Bronchial epithelial cell (primary cell): ENCODE results near the gene NOS2. TPM values are rescaled to one million over a fixed set of nuclear protein-coding genes. Genes with fewer than 3 reads are reported as not detected.

Experiments used
- DNase-seq: peaks from one replicate; pipeline ENCODE4 v3.0.0-alpha.2; 2010; ENCODE audit warnings: low read depth
- FAIRE-seq: peaks from 2 replicates; lab custom pipeline; 2011; peaks lifted over from hg19 to GRCh38; lab: Jason Lieb, UNC
- H3K27me3 ChIP-seq: 2 replicates; pipeline ENCODE4 v1.5.1; 2011; ENCODE audit warnings: low read length; ENCODE audit not compliant: control insufficient read depth, insufficient read depth
- H3K36me3 ChIP-seq: 2 replicates; pipeline ENCODE4 v1.5.1; 2011; ENCODE audit warnings: low read length; ENCODE audit not compliant: control insufficient read depth, insufficient read depth
- H3K4me3 ChIP-seq: 2 replicates; pipeline ENCODE4 v1.5.1; 2011; ENCODE audit warnings: mild to moderate bottlenecking, low read depth, low read length, control low read depth
- total RNA-seq: library from RNA; depleted of rRNA; stranded (reverse); fragments of >200 nt; gene quantifications from 2 replicates; pipeline ENCODE4 v1.2.1, GENCODE V29; 2014
- TF ChIP-seq, protein P1 (sequence below): IDR thresholded peaks from 2 replicates; pipeline ENCODE4 v1.5.1; 2011; ENCODE audit warnings: mild to moderate bottlenecking, moderate library complexity, low read length, control low read depth, inconsistent platforms; ENCODE audit not compliant: insufficient read depth, severe bottlenecking

NOS2 gene
- total RNA-seq, 1 donor from 2014 or later = under 0.01 TPM

GRCh38 chr17:27804113-27804512, 3.8 kb upstream of the NOS2 start:
- H3K4me3 ChIP-seq = no peak overlapping the region
- DNase-seq (no peak), FAIRE-seq (no peak)
- H3K27me3 ChIP-seq = no peaks in the 10 kb centered on the region
- no peaks in the 10 kb centered on the region for H3K36me3 ChIP-seq
- TF ChIP-seq, protein P1, sequence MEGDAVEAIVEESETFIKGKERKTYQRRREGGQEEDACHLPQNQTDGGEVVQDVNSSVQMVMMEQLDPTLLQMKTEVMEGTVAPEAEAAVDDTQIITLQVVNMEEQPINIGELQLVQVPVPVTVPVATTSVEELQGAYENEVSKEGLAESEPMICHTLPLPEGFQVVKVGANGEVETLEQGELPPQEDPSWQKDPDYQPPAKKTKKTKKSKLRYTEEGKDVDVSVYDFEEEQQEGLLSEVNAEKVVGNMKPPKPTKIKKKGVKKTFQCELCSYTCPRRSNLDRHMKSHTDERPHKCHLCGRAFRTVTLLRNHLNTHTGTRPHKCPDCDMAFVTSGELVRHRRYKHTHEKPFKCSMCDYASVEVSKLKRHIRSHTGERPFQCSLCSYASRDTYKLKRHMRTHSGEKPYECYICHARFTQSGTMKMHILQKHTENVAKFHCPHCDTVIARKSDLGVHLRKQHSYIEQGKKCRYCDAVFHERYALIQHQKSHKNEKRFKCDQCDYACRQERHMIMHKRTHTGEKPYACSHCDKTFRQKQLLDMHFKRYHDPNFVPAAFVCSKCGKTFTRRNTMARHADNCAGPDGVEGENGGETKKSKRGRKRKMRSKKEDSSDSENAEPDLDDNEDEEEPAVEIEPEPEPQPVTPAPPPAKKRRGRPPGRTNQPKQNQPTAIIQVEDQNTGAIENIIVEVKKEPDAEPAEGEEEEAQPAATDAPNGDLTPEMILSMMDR = no peak

DNA sequence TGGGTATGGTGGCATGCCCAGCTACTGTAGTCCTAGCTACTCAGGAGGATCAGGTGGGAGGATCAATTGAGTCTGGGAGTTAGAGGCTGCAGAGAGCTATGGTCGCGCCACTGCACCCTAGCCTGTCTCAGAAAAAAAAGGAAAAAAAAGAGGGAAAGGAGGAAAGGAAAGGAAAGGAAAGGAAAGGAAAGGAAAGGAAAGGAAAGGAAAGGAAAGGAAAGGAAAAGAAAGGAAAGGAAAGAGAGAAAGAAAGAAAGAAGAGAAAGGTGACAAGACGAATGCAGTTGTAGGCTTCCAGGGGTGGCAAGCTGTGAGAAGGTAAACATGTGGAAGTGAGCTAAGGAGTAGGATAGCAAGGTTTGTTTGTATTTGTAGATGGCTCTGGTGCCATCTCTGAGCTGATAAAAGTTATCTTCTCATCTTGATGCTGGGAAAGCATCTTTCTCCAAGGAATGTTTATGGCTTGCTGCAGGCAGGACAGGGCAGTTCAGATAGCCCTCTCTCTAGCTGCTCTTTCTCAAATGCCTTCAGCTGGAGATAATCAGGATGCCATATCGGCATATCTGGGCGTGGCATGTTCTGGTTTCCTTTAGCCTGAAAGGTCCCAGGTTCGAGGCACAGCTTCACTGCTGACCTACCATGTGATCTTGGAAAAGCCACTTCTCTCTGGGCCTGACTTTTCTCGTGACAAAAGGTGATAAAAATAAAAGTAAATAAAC, 2.8 kb upstream of the NOS2 start:
- no peak for FAIRE-seq
- TF ChIP-seq, protein P1 = no peak
- no peaks in the 10 kb centered on the region for H3K36me3 ChIP-seq
- H3K27me3 ChIP-seq = no peaks in the 10 kb centered on the region
- DNase-seq = no peak
- H3K4me3 ChIP-seq = no peak overlapping the region

DNA sequence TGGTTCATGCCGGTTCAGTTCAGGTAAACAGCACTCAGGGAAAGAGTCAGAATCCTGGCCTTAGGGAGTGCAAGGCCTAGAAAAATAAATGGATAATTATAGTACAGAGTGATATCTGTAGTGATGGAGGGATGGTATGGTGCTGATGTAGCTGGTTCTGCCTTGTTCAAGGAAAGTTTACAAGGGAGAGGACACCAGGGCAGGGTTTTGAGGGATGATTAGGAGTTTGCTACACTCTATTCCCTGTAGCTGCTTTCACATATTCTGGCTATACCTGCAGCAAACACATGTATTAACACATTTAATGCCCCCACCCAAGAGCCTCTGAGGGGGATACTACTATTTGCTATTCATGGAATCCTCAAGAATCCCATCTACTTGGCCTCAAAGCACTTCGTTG, 1.7 kb upstream of the NOS2 start:
- H3K4me3 ChIP-seq = no peak overlapping the region
- no peak for DNase-seq
- TF ChIP-seq, protein P1 = no peak
- H3K27me3 ChIP-seq = peaks cover 2% of the 10 kb centered on the region
- H3K36me3 ChIP-seq = no peaks in the 10 kb centered on the region
- no peak for FAIRE-seq

GRCh38 chr17:27798376-27798775, 2.0 kb downstream of the NOS2 start:
- DNase-seq (no peak), FAIRE-seq (peak; percentile 18)
- no peak overlapping the region for H3K4me3 ChIP-seq
- no peaks in the 10 kb centered on the region for H3K36me3 ChIP-seq
- peaks cover 13% of the 10 kb centered on the region for H3K27me3 ChIP-seq
- TF ChIP-seq, protein P1 = no peak

- DNase-seq (no peak), FAIRE-seq (no peak)
- Histone ChIP-seq H3K36me3 (no peaks in the 10 kb centered on the region), H3K4me3 (no peak overlapping the region), H3K27me3 (peaks cover 16% of the 10 kb centered on the region)
- TF ChIP-seq, protein P1 = no peak
Measured at GRCh38 chr17:27797390-27798091, 2.8 kb downstream of the NOS2 start.
